Caco-2 (cell line): ENCODE data around the gene ATP13A2. TPM values are rescaled to one million over a fixed set of nuclear protein-coding genes. Genes with fewer than 3 reads are reported as not detected.

Experiments used
- BruUV-seq: library from RNA; stranded (reverse); fragments of 400-500 nt; replicated peaks from 2 replicates; lab custom pipeline; 2021; lab: Mats Ljungman, UMichigan
- CTCF ChIA-PET: fragments of 300-600 bp; sonication (Branson Sonifier 250); formaldehyde crosslinking; loops from one replicate; lab custom pipeline; 2022; ENCODE audit warnings: antibody characterized with exemption; lab: Charles Lee
- POLR2A ChIA-PET: fragments of 300-600 bp; sonication (Branson Sonifier 250); formaldehyde crosslinking; loops from one replicate; lab custom pipeline; 2022; ENCODE audit warnings: antibody characterized with exemption; lab: Charles Lee
- DNase-seq, 2 experiments: peaks; one replicate each; pipeline versions ENCODE4 v3.0.0 to v3.0.0-alpha.2; 2020 to 2022
- H3K27me3 ChIP-seq: replicated peaks from 2 replicates; pipeline ENCODE4 v1.6.0; 2011; ENCODE audit warnings: low read length; ENCODE audit not compliant: control insufficient read depth, insufficient read depth
- H3K36me3 ChIP-seq: 2 replicates; pipeline ENCODE4 v1.5.1; 2011; ENCODE audit warnings: low read length; ENCODE audit not compliant: control insufficient read depth, insufficient read depth
- H3K4me1 ChIP-seq: fragments of 250-450 bp; sonication (Bioruptor Pico); 2 replicates; pipeline ENCODE4 v1.5.1; 2020; ENCODE audit warnings: mild to moderate bottlenecking
- H3K4me3 ChIP-seq: 2 replicates; pipeline ENCODE4 v1.5.1; 2011; ENCODE audit warnings: low read depth, mild to moderate bottlenecking, control low read depth, low read length
- H3K9me3 ChIP-seq: fragments of 250-450 bp; sonication (Bioruptor Pico); 2 replicates; pipeline ENCODE4 v1.5.1; 2020; ENCODE audit warnings: mild to moderate bottlenecking, moderate library complexity
- H3K27ac Mint-ChIP-seq: one replicate; pipeline ENCODE4 v1.8.0; 2022; ENCODE audit warnings: mixed read lengths; ENCODE audit not compliant: unreplicated experiment
- H3K27me3 Mint-ChIP-seq: one replicate; pipeline ENCODE4 v1.8.0; 2022; ENCODE audit warnings: mixed read lengths; ENCODE audit not compliant: insufficient read depth, unreplicated experiment
- H3K36me3 Mint-ChIP-seq: one replicate; pipeline ENCODE4 v1.8.0; 2022; ENCODE audit warnings: mild to moderate bottlenecking, mixed read lengths; ENCODE audit not compliant: insufficient read depth, unreplicated experiment
- H3K4me1 Mint-ChIP-seq: one replicate; pipeline ENCODE4 v1.8.0; 2022; ENCODE audit warnings: low read depth, mixed read lengths; ENCODE audit not compliant: unreplicated experiment
- H3K4me3 Mint-ChIP-seq: one replicate; pipeline ENCODE4 v1.8.0; 2022; ENCODE audit warnings: mild to moderate bottlenecking, moderate library complexity, mixed read lengths; ENCODE audit not compliant: unreplicated experiment
- H3K9me3 Mint-ChIP-seq: one replicate; pipeline ENCODE4 v1.8.0; 2022; ENCODE audit warnings: mixed read lengths; ENCODE audit not compliant: unreplicated experiment
- CTCF ChIP-seq, 2 experiments: fragments of 200-600 bp in 1 of 2; IDR thresholded peaks; 1 replicate in 1 of 2; 2 replicates in 1 of 2; pipeline versions ENCODE4 v1.5.1 to v1.8.0; 2011 to 2022; ENCODE audit warnings: antibody characterized with exemption in 1 of 2, control low read depth in 1 of 2, inconsistent platforms in 1 of 2, low read depth in 1 of 2, low read length in 1 of 2, mild to moderate bottlenecking in 1 of 2, moderate library complexity in 1 of 2; ENCODE audit not compliant: insufficient read depth in 1 of 2, severe bottlenecking in 1 of 2, unreplicated experiment in 1 of 2
- intact Hi-C: fragments of 100-400 bp; cut with micrococcal nuclease; formaldehyde crosslinking; loops from one replicate; pipeline ENCODE4 v1.10.0; 2022; ENCODE audit not compliant: unreplicated experiment
- total RNA-seq: library from RNA; stranded (reverse); gene quantifications from 2 replicates; pipeline ENCODE4 v1.2.3, GENCODE V29; 2022

ATP13A2 gene
- total RNA-seq, 1 experiment from 2014 or later: 58.4 TPM

DNA sequence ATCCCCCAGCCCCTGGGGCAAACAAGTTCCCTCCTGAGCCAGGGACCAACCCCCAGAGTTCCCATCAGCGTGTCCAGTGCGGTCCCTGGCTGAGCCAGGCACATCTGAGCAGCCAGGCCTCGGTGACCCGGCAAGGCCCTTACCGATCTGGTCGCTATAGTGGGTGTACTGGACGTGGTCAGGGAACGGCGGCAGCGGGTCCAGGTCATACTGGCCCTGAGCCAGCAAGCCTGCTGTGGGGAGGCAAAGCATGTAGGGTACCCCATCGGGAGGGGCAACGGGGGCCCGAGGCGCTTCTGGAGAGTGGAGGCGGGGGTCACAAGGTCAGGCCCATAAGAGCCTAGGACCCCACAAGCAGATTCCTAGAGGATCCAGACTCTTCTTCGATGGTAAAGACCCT lies 34.8 kb downstream of the ATP13A2 start:
- ChIA-PET CTCF (interaction anchor here (1.9 kb wide), 1 partner anchor 17 kb away, joined by 4 read pairs; no protein-coding TSS in a partner anchor), POLR2A (no interaction called here)
- Histone ChIP-seq H3K9me3 (no peaks in the 10 kb centered on the region), H3K4me3 (no peak overlapping the region), H3K36me3 (no peaks in the 10 kb centered on the region), H3K4me1 (no peaks in the 10 kb centered on the region), H3K27me3 (no peaks in the 10 kb centered on the region)
- H3K27ac Mint-ChIP-seq: no peak overlapping the region
- no peak overlapping the region for H3K4me3 Mint-ChIP-seq
- no peak for DNase-seq
- H3K4me1 Mint-ChIP-seq: peaks cover 8% of the 10 kb centered on the region
- no peak for TF ChIP-seq CTCF (IDR thresholded peaks at IDR 0.05; ENCODE audit: insufficient read depth in 1 of 2, low read depth in 1 of 2, low read length in 1 of 2, severe bottlenecking in 1 of 2, unreplicated experiment in 1 of 2)
- no peaks in the 10 kb centered on the region for H3K36me3 Mint-ChIP-seq
- no peaks in the 10 kb centered on the region for H3K9me3 Mint-ChIP-seq
- intact Hi-C loops: no loop called here
- no TSS peak for BruUV-seq
- H3K27me3 Mint-ChIP-seq: no peaks in the 10 kb centered on the region

DNA sequence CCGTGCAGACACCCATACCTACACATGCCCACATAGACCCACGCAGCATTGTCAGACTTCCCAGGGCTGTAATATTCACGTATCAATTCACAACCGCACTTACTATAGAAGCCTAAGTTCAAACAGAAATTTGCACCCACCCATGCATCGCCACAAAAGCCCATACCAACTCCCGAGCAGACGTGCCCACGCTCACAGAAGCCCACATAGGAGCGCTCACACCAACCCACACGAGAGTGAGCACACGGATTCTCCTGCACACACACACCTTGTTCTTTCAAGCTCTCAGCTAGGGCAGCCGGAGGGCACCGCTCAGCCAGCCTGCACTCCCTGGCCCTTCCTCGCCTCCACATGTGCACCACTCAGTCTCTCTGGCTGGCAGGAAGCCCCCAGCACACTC lies 35.9 kb downstream of the ATP13A2 start:
- no peaks in the 10 kb centered on the region for H3K4me1 Mint-ChIP-seq
- H3K27me3 Mint-ChIP-seq: no peaks in the 10 kb centered on the region
- Histone ChIP-seq H3K4me1 (no peaks in the 10 kb centered on the region), H3K9me3 (no peaks in the 10 kb centered on the region), H3K36me3 (no peaks in the 10 kb centered on the region), H3K27me3 (no peaks in the 10 kb centered on the region), H3K4me3 (no peak overlapping the region)
- H3K36me3 Mint-ChIP-seq: no peaks in the 10 kb centered on the region
- no peaks in the 10 kb centered on the region for H3K9me3 Mint-ChIP-seq
- no TSS peak for BruUV-seq
- H3K4me3 Mint-ChIP-seq: no peak overlapping the region
- DNase-seq: no peak
- ChIA-PET CTCF (interaction anchor here (0.5 to 1.9 kb wide), 2 partner anchors 15 to 26 kb away, joined by 3 to 4 read pairs; no protein-coding TSS in a partner anchor), POLR2A (no interaction called here)
- intact Hi-C loops: no loop called here
- no peak overlapping the region for H3K27ac Mint-ChIP-seq
- TF ChIP-seq CTCF (IDR thresholded peaks at IDR 0.05; ENCODE audit: insufficient read depth in 1 of 2, low read depth in 1 of 2, low read length in 1 of 2, severe bottlenecking in 1 of 2, unreplicated experiment in 1 of 2): no peak

DNA sequence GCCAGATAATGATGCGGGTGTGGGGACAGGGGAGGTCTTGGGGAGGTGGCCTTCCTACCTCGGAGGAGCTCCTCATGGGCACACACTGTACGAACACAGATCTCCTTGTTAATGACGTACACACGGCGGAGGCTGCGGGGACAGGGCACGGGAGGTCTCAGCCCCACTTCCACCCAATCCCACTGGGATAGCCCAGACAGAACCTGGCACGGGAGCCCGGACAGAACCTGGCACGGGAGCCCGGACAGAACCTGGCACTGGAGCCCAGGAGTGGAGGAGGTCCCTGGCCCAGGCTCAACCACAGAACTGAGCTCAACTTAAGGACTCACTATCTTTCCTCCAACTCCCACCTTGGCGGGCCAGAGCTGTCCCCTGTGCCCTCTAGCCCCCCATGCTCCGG lies 36.5 kb downstream of the ATP13A2 start:
- Histone ChIP-seq H3K4me1 (no peaks in the 10 kb centered on the region), H3K4me3 (no peak overlapping the region), H3K36me3 (no peaks in the 10 kb centered on the region), H3K9me3 (no peaks in the 10 kb centered on the region), H3K27me3 (no peaks in the 10 kb centered on the region)
- no peaks in the 10 kb centered on the region for H3K4me1 Mint-ChIP-seq
- H3K36me3 Mint-ChIP-seq: no peaks in the 10 kb centered on the region
- H3K4me3 Mint-ChIP-seq: no peak overlapping the region
- no peaks in the 10 kb centered on the region for H3K9me3 Mint-ChIP-seq
- ChIA-PET POLR2A (no interaction called here), CTCF (interaction anchor here (1.9 kb wide), 1 partner anchor 15 kb away, joined by 4 read pairs; no protein-coding TSS in a partner anchor)
- intact Hi-C loops: no loop called here
- DNase-seq: no peak
- no peak overlapping the region for H3K27ac Mint-ChIP-seq
- BruUV-seq: no TSS peak
- no peaks in the 10 kb centered on the region for H3K27me3 Mint-ChIP-seq
- TF ChIP-seq CTCF (IDR thresholded peaks at IDR 0.05; ENCODE audit: insufficient read depth in 1 of 2, low read depth in 1 of 2, low read length in 1 of 2, severe bottlenecking in 1 of 2, unreplicated experiment in 1 of 2): no peak
